ENCODE measurements around the gene TMEM132D.
"Not testable (repeated sequence)": the region's sequence is repeated elsewhere in the genome, so short reads cannot be mapped to it uniquely, and the experiment has no call there.

Gene TMEM132D

GRCh38 chr12:129237881-129238280 is 665.9 kb downstream of the TMEM132D start:
- DNase-seq (ENCODE audit: low spot score): no peak

- DNase-seq (ENCODE audit: low spot score): no peak
These were observed 669.6 kb downstream of the TMEM132D start for GRCh38 chr12:129234209-129234608.

- no peak for DNase-seq (ENCODE audit: low spot score)
These were observed 672.3 kb downstream of the TMEM132D start for GRCh38 chr12:129231491-129231890.

GRCh38 chr12:129230995-129231394 is 672.8 kb downstream of the TMEM132D start:
- DNase-seq (ENCODE audit: low spot score): no peak

GRCh38 chr12:129226851-129227250 is 677.0 kb downstream of the TMEM132D start:
- no peak for DNase-seq (ENCODE audit: low spot score)

GRCh38 chr12:129226005-129226404 is 677.8 kb downstream of the TMEM132D start:
- DNase-seq (ENCODE audit: low spot score): no peak

GRCh38 chr12:129215556-129215955 is 688.3 kb downstream of the TMEM132D start:
- no peak for DNase-seq (ENCODE audit: low spot score)

GRCh38 chr12:129213551-129213950 is 690.3 kb downstream of the TMEM132D start:
- no peak for DNase-seq (ENCODE audit: low spot score)

GRCh38 chr12:129211862-129212630 is 691.8 kb downstream of the TMEM132D start:
- no peak for DNase-seq (ENCODE audit: low spot score)

- DNase-seq (ENCODE audit: low spot score): no peak
These were observed 695.3 kb downstream of the TMEM132D start for GRCh38 chr12:129208566-129208965.

GRCh38 chr12:129207084-129207483 is 696.7 kb downstream of the TMEM132D start:
- DNase-seq (ENCODE audit: low spot score): no peak

GRCh38 chr12:129203456-129203855 is 700.4 kb downstream of the TMEM132D start:
- DNase-seq (ENCODE audit: low spot score): no peak

GRCh38 chr12:129202109-129202814 is 701.6 kb downstream of the TMEM132D start:
- no peak for DNase-seq (ENCODE audit: low spot score)

- no peak for DNase-seq (ENCODE audit: low spot score)
These were observed 702.8 kb downstream of the TMEM132D start for GRCh38 chr12:129201029-129201428.

- DNase-seq (ENCODE audit: low spot score): no peak
These were observed 703.2 kb downstream of the TMEM132D start for GRCh38 chr12:129200576-129200975.

GRCh38 chr12:129196927-129197326 is 706.9 kb downstream of the TMEM132D start:
- DNase-seq (ENCODE audit: low spot score): no peak

GRCh38 chr12:129195081-129195480 is 708.7 kb downstream of the TMEM132D start:
- no peak for DNase-seq (ENCODE audit: low spot score)

GRCh38 chr12:129193263-129193871 is 710.5 kb downstream of the TMEM132D start:
- DNase-seq (ENCODE audit: low spot score): no peak

- no peak for DNase-seq (ENCODE audit: low spot score)
These were observed 713.0 kb downstream of the TMEM132D start for GRCh38 chr12:129190827-129191226.

- not testable (repeated sequence) for DNase-seq (ENCODE audit: low spot score)
These were observed 713.9 kb downstream of the TMEM132D start for GRCh38 chr12:129189879-129190278.

- no peak for DNase-seq (ENCODE audit: low spot score)
These were observed 716.9 kb downstream of the TMEM132D start for GRCh38 chr12:129186952-129187351.

GRCh38 chr12:129185855-129186254 is 718.0 kb downstream of the TMEM132D start:
- DNase-seq (ENCODE audit: low spot score): no peak
